Measurements from ENCODE around the gene C8B.

Gene C8B

DNA sequence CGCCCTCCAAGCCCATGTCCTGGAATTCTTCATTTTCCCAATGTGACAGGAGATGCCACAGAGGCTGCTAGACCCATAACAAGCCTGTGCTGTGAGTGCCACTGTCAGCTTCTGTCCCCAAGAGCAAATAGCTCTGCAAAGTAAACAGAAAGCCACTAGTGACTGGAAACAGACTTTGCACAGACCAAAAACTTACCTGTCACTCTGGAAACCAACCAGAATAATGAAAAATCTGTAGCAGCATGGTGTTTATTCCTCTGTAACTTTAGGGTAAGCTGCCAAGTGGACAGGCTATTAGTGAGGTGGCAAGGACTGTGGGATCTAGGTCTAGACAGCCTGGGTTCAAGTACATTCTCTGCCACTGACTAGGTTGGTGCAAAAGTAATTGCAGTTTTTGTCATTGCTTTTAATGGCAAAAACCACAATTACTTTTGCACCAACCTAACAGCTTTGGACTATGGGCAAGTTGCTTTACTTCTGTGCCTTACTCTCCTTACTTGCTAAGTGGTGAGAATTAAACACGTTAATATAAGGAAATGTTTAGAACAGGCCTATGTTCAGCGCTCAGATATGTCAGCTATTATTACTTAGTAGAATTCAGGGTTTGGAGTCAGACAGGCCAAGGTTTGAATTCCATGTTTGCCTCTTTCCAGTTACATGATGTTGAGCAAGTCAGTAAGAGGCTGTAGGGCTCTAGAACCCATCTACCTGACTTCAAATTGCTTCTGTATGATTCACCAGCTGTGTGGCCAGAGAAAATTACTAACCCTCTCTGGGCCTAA, at the start of gene C8B:
TSS of gene C8B (minus strand) at position 100 of the 782 bp plus-strand sequence. CDS start at position 33, 67 bp downstream.
- DNase-seq, result peak; percentile 46

DNA sequence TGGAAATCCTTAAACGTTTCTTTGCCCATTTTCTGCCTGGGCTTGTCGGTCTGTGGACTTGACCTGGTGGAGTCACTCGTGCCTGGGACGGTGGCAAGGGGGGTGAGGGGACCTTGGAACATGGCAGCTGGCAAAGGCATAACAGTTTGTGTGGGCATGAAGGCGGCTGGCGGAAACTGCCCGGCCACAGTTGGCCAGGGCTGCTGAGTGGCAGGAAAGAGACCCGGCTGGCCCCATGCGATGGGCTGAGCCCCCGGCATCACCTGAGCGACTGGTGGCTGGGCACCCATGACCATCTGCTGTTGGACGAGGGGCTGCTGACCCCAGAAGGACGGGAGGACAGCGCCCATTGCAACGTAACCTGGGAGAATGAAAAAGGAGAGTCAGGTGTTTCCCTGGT, 49.3 kb upstream of the C8B start:
- DNase-seq, result no peak

DNA sequence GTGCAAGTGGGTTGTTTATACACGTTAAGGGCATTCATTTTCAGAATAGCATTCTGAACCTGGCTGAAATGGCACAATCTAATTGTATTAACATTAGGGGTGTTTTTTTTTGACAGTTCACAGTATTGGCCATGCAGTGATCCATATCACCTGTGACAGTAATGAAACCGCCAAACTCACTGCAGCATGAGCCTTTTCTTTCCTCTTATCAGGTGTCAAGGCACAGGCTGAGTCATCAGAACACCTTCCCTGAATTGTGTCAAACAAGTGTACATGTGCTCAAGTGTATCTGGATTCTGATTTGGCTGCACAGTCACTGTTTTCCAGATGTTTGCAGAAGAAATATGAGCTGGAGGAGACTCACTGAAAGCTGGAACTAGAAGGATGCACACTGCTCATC, 47.7 kb upstream of the C8B start:
- DNase-seq, result no peak

DNA sequence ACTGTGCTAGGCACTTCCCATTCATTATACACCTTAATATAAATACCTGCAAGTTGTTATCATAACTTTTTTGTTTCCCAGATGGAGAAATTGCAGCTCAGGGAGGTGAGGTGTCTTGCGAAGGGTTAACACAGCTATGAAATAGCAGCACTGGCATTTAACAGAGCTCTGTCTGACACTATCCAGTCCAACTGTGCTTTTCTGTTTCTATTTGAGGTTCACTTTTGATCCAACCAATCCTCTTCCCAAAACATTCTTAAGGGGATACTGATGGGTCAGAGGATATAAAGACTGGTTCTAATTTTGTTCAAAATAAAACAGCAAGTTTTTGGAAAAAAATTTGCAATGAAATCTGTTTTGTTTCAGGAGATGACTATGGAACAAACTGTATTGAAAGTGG, 46.5 kb upstream of the C8B start:
- no peak for DNase-seq

DNA sequence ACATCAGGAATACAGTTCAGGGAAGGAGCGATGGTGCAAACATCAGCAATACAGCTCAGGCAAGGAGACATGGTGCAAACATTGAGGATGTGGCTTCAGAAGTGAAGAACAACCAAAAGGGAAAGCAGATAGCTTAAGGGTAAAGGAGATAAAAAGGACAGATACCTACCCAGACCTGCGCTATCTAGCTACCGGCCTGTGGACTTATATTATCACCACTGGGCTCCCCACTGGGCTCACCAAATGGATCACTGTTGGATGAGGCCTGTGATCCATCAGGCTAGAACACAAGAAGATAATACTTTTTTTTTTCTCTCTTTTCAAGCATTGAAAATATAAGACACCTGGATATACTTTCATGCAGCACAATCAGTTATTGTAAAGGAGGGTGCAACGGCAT, 44.7 kb upstream of the C8B start:
- no peak for DNase-seq

DNA sequence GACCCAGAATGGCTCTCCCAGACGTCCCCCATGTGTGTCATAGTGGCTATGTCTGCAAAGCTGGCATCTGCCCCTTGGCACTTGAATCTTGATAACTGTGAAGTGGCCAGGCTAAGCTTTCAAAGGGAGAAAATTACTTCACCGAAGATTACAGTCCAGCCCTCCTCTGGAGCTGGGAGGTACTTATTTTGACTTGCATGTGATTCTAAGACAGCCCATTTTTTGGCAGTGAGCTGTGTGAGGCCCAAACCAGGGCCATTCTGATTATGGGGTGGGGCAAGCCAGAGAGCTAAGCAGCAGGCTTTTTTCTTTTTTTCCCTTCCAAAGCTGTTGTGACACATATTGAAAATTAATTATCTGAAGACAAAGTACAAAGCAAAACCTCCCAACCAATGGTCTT, 42.1 kb upstream of the C8B start:
- DNase-seq, result no peak

DNA sequence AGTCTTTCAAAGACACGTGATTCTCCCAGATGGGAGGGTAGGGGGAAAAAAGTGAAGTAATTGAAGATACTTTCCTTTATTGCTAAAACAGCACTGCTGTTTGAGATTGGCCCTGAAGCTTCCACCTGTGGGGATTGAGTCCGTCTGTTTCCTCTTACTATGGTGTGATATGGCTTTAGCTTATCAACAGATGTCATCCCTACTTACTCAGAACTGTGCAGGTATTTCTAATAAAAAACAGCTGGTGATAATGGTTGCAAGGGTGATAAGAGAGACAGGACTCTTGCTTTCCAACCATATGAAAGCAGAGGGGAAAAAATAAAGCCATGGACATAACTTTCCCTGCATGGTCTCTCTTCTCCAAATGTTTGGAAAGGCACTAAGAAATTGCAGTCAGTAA, 41.7 kb upstream of the C8B start:
- DNase-seq, result no peak

DNA sequence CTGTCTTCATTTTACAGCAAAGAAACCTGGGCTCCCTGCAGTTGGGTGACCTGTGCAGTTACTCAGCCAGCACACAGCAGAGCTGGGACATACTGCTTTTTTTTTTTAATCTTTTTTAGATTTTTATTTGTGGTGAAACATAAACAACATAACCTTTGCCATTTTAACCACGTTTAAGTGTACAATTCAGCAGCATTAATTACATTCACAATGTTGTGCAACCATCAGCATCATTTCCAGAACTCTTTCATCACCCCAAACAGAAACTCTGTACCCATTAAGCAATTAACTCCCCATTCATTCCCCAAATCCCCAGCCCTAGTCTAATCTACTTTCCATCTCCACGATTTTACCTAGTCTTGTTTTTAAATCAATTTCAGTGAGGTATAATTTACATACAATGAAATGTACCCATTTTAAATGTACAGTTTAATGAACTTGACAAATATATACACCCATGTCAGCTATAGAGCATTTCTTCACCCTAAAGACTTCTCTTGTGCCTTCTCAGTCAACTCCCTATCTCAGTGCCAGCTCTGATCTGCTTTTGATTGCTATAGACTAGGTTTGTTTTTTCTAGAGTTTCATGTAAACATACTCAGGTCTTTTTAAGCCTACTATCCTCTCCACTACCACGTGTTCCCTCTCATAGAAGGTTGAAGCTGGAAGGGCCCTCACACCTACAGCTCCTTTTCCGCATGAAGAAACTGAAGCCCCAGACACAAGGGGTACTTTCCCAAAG, 37.8 kb upstream of the C8B start:
- no peak for DNase-seq

DNA sequence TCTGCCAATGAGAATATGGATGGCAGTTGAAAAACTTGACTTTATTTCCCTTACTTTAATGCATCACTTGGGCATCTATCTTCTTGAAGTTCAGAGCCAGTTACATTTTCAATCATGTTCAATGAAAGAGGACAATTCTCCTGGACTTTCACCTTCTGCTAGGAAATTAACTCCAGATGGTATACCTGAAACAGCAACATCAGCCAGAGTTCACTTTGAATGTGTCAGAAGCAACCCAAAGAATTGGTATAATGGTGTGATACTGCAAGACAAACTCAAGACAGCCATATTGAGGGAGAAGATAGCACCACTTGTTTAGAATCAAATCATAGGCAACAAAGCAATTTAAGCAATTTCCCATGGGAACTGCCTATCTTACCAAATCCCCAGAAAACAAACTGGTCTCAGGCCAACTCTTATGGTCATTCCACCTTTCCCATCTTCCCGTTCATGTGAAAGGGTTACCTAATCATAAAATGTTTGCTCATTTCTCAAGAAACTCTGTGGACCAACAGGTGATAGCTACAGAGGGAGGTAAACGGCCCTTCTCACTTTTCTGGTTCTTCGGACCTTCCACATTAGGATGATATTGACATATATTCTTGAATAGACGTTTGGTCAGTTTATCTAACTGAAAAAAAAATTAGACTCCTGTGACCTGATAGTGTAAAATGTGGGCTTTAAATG, 29.7 kb upstream of the C8B start:
- DNase-seq, result no peak

DNA sequence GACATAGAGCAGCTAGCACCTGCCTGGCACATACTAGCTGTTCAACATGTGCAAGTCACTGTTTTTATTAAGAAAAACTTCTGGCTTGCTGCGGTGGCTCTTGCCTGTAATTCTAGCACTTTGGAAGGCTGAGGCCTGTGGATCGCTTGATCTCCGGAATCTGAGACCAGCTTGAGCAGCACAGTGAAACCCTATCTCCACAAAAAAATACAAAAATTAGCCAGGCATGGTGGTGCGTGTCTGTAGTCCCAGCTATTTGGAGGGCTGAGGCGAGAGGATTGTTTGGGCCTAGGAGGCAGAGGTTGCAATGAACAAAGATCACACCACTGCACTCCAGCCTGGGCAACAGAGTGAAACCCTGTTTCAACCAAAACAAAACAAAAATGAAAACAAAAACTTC, 27.7 kb upstream of the C8B start:
- no peak for DNase-seq

DNA sequence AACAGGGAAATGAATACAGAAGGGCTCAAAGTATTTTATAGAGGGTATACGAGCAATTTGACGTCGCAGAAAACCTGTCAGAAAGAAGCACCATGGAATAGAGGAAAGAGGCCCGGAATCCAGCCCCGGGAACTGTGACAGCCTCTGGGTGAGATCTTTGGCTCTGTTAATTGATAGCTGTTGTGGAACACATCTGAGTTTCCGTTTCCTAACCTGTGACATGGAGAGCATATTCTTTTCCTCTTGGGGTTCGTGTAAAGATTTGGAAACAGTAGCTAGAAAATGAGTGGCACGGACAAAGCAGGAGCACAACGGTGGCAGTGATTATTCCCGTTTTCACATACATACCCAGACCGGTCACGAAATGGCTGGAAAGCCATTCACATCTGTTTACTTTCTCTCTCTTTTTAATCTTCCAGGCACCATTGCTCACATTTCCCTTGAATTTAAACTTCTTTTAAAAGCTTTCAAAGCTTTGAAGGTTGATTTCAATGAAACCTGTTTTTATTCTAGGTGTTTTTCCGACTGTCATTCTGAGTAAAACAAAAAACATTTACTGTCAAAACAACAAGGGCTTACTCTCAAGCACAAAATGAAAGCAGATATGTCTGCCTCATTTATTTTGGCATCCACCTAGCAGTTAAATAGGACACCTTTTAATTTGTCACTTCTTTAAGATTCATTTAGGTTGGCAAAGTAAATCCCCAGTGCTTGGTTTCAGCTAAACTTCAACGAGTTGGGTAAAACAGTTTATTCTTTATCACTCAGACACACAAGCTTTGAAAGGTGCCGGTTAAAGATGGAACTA, 26.7 kb upstream of the C8B start:
- DNase-seq, result no peak

DNA sequence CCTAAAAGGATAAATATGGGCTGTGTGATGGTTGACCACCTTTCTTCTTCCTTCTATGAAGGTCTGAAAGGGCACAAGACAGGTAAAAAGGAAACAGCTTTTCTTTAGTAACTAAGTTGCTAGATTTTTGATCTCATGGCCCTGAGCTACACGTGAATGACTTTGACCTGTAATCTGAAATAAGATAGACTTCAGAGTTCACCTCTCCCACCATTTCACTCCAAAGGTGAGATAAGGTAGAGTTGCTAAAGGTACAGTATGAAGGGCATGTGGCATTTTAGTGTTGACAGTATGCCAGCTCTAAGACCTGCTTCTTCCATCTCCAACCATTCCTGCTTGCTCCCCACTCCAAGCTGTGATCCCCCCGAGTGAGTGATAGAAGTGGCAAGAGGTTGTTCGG, 25.8 kb upstream of the C8B start:
- no peak for DNase-seq

DNA sequence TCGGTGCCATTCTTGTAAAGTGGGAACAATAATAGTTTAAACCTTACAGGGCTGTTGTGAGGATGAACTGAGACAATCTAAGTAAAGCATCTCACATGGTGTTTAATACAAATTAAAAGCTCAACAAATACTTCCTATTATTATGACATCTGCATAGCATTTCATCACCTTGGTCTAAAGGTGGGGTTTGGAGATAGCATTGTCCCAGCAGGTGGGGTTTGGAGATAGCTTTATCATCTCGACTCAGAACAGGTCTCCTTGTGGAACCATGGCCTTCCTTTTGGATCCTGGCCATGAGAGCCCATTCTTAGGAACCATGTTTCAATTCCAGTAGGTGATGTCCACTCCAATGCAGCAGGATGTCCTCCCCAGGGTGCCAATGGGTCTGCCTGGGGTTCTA, 20.6 kb upstream of the C8B start:
- DNase-seq, result no peak

DNA sequence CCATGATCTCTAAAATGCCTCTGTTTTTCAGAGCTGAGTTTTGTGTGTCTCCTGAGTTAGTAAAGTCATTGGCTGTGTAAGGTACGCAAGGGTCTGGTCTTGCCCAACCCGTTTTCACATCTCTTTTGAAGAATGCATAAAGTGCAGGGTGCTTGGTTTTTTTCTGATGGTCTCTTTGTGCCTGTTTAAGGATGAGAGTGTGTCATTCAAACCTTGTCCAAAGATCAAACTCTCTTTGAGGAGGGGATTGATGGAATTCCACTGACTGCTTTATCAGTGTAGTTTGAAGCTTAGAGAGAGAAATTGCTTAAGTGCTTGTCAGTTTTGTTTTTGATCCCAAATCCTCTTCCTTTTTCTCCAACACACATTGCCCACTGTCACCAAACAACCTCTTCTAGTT, 20.0 kb upstream of the C8B start:
- no peak for DNase-seq

DNA sequence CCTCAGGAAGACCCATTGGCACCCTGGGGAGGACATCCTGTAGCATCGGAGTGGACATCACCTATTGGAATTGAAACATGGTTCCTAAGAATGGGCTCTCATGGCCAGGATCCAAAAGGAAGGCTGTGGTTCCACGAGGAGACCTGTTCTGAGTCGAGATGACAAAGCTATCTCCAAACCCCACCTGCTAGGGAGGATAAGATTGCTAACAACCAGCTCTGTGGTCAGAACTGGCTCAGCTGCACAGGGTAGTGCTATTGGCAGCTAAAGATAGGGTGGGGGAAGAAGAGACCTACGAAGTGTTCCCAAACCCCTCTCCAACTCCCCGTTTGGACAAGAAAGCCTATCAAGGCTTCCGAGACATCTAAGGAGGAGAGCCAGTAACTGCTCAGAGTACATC, 17.7 kb upstream of the C8B start:
- no peak for DNase-seq

DNA sequence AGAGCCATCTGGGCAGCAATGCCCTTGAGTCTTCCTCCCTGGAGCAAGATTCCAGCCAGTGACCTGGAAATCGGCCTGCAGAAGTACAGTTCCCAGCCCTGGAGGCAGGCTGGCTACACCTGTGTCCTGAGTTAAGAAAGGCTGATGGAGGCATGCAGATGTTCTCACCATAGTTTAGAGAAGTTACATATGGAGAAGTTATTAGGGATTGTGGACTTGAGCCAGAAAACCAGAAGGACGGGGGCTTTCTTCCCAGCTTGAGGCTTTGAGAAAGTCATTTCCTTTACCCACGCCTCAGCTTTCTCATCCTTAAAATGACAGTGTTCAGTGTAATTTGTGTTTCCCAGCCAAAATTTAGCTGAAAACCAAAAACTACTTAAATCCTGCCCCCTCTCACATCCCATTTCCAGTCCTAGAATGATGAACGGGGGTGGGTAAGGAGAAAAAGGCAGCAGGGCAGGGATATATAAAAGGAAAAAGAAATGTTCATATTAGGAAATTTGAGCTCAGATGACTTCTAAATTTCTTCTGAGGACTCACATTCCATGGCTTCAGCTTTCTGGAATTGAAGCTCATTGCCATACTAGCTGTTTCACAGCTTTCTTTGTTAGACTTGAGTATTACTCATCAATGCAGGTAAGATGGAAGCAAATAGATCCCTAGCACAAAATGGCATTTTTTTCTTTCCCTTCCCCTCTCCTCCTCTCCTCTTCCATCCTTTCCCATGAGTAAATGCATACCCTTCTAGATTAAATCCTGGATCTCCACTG, 14.4 kb upstream of the C8B start:
- DNase-seq, result no peak

DNA sequence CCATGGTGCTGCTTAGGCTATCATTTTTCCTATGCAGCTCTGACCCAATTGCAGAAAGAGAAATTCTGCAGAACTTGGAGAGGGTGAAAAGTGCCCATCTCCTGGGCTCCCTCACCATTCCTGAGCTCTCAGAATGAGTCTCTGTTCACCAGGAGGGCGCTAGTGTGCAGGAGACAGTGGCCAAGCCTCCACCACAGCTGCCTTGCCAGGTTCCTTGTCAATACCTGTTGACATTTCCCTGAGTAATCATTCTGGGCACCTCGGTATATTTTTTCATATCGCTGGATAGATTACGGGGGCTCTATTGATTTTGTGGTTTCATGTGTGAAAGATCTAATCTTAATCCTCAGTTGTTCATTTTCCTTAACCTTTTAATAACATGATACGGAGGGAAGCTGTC, 13.0 kb upstream of the C8B start:
- DNase-seq, result no peak

DNA sequence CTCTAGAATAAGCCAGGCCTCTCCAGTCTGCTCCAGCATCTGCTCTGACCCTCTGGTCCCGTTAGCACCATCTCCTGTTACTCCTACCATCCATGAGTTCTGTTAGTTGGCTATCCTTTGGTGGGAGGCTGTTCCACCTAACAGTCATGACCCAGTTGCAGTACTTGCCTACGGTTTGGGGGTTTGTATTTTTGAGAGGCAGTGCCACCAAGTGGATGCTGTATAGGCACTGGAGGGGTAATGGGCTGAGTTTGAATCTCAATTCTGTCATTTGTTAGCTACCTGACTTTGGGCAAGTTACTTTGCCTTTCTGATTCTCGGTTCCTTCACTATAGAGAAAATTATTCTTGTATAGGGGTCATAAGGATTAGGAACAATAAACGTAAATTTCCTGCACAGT, 12.1 kb upstream of the C8B start:
- no peak for DNase-seq

DNA sequence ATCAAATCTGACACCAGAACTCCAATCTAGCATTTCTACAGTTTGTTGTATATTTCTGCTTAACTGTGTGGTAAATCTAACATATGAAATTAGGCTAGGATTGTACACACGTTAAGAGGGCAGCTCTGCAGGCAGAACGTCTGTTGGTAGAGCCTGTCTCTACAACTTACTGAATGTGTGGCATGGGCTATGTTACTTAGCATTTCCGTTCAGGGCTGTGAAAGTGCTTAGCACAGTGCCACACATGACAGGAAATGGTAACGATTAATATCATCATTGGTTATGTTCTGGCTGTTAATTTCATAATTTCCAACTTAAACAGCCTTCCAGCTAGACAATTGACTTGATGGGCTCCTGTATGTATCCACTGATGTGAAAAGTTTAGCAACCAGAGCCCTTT, 9.6 kb upstream of the C8B start:
- DNase-seq, result no peak

DNA sequence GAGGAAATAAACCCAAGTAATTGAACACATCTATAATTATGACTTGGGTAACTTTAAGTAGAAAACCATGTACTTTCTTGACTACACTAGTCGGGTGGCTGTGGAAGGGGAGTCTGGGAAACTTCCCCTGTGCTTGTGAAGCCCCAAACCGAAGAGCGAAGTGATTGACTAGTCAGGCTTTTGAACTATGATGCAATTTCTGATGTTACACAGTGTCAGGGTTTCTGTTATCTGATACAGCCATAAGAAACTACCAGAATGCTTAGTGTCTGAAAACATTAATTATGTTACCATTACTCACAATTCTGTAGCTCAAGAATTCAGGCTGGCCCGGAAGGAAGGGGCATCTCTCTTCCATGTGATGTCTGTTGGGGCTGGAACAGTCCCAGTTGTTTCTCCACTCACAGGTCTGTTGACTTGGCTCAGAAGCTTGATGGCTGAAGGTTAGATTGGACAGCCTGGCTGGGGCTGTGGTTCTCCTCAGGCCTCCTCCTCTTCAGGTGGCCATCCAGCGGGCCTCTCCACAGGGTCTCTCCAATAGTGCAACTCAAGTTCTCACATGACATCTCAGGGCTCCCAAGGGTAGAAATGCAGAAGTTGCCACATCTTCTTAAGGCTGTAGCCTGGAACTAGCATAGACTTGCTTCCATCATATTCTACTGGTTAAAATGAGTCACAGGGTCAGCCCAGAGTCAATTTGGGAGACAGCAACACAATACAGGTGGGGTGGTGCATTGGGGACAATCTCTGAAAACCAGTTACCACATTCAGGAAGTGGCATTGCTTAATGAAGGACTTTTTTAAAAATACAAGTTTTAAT, 8.3 kb upstream of the C8B start:
- DNase-seq, result no peak

DNA sequence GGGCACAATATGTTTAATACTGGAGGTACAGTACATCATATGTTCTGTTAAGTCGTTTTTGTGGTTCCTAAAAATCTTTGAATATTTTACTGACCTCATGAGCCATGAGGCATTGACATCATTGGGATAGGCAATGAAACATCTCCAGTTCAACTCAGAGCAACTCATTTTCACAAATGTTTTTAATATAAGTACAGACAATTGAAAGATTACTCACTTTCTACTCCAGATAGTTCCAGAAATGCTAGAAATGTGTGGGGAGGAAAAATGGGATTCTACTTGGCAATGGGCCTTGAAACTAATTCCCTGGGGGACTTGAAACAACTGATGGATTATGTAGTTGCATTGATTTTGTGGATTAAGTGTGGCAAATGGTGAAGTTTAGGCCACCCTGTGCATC, 7.2 kb upstream of the C8B start:
- no peak for DNase-seq

DNA sequence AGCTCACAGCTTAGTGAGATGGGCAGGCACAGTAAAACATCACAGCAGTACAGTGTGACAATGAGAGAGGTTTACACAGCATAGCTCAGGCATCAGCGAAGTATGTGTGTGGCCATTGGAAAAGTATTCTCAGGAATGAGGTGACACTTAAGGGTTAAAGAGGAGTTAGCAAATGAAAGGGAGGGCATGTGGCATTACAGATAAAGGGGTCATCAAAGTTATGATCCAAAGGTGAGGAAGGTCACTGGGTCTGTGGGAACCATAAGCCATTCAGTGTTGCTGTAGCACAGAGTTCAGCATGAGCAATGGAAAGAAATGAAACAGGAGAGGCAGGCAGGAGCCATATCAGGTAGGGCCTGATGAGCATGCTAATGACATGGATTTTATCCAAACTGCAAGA, 4.5 kb upstream of the C8B start:
- no peak for DNase-seq
